ENCODE data around the gene KNDC1. TPM values are rescaled to one million over a fixed set of nuclear protein-coding genes. Genes with fewer than 3 reads are reported as not detected.
A peak's percentile ranks its signal among the peaks of the same experiment; 100 is the strongest.

KNDC1 gene
- total RNA-seq, 4 donors from 2014 or later: 0.42 to 1.7 (median 0.95) TPM

DNA sequence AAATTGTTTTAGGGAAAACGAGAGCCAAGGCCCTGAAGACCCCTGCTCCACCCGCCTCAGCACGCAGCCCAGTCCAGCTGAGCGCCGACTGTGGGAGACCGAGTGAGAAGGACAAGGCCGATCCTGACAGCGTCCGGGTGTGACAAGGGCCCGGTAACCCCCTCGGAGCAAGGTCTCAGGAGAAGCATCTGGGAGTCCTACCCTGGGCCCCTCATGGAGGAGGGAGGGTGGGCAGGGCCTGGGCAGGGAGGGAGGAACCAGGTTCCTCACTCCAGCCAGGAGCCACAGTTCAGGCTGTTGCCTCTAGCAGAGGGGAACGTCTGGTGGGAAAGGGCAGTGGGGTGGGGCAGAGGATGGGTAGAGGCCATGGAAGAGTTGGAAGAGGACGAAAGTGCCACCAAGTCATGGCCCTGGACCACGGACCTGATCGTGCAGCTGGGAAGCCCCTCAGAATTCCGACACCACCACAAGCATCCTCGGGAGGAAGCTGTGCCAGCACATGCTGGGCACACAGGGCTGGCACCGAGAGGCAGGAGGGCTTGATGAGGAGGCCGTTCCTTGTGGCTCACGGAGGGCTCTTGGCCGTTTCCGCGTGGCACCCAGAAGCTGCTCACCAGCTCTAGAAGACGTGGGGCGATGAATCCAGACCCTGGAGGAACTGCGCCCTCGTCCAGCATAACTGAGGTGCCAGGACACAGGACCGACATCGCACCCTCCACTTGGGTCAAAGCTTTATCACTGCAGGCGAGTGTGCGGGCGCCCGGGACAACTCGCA lies 2.2 kb upstream of the KNDC1 start:
- Histone ChIP-seq H3K4me1 (peaks cover 11 to 35% (median 22%) of the 10 kb centered on the region in 4 donors), H3K27ac (replicated peaks in 1 of 4) (no peak overlapping the region), H3K27me3 (peaks cover 0 to 46% (median 6%) of the 10 kb centered on the region in 4 donors), H3K36me3 (no peaks in the 10 kb centered on the region), H3K9me3 (no peaks in the 10 kb centered on the region), H3K4me3 (no peak overlapping the region)
- 74% methylated on average over 31 of the region's 34 CpGs for WGBS
- TF ChIP-seq EP300 (IDR thresholded peaks at IDR 0.05): no peak
- no peak for TF ChIP-seq POLR2A (IDR thresholded peaks at IDR 0.05; ENCODE audit: low read depth)
- TF ChIP-seq, protein P1, sequence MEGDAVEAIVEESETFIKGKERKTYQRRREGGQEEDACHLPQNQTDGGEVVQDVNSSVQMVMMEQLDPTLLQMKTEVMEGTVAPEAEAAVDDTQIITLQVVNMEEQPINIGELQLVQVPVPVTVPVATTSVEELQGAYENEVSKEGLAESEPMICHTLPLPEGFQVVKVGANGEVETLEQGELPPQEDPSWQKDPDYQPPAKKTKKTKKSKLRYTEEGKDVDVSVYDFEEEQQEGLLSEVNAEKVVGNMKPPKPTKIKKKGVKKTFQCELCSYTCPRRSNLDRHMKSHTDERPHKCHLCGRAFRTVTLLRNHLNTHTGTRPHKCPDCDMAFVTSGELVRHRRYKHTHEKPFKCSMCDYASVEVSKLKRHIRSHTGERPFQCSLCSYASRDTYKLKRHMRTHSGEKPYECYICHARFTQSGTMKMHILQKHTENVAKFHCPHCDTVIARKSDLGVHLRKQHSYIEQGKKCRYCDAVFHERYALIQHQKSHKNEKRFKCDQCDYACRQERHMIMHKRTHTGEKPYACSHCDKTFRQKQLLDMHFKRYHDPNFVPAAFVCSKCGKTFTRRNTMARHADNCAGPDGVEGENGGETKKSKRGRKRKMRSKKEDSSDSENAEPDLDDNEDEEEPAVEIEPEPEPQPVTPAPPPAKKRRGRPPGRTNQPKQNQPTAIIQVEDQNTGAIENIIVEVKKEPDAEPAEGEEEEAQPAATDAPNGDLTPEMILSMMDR (IDR thresholded peaks at IDR 0.05): no peak
- no peak for TF ChIP-seq POLR2AphosphoS5 (IDR thresholded peaks at IDR 0.05)
- no peak for DNase-seq (ENCODE audit: extremely low spot score)
- intact Hi-C loops (cut with DNase I): no loop called here

GRCh38 chr10:133158437-133158755 lies 1.6 kb upstream of the KNDC1 start:
- no peak overlapping the region for H3K4me3 ChIP-seq
- H3K36me3 ChIP-seq: no peaks in the 10 kb centered on the region
- H3K9me3 ChIP-seq: no peaks in the 10 kb centered on the region
- TF ChIP-seq POLR2AphosphoS5 (IDR thresholded peaks at IDR 0.05): no peak
- TF ChIP-seq POLR2A (IDR thresholded peaks at IDR 0.05; ENCODE audit: low read depth): no peak
- WGBS: 74% methylated on average over 12 of the region's 12 CpGs
- H3K27ac ChIP-seq (replicated peaks in 1 of 4): no peak overlapping the region
- H3K27me3 ChIP-seq: peaks cover 0 to 51% (median 6%) of the 10 kb centered on the region in 4 donors
- intact Hi-C loops (cut with DNase I): no loop called here
- no peak for DNase-seq (ENCODE audit: extremely low spot score)
- peaks cover 11 to 35% (median 22%) of the 10 kb centered on the region in 4 donors for H3K4me1 ChIP-seq

DNA sequence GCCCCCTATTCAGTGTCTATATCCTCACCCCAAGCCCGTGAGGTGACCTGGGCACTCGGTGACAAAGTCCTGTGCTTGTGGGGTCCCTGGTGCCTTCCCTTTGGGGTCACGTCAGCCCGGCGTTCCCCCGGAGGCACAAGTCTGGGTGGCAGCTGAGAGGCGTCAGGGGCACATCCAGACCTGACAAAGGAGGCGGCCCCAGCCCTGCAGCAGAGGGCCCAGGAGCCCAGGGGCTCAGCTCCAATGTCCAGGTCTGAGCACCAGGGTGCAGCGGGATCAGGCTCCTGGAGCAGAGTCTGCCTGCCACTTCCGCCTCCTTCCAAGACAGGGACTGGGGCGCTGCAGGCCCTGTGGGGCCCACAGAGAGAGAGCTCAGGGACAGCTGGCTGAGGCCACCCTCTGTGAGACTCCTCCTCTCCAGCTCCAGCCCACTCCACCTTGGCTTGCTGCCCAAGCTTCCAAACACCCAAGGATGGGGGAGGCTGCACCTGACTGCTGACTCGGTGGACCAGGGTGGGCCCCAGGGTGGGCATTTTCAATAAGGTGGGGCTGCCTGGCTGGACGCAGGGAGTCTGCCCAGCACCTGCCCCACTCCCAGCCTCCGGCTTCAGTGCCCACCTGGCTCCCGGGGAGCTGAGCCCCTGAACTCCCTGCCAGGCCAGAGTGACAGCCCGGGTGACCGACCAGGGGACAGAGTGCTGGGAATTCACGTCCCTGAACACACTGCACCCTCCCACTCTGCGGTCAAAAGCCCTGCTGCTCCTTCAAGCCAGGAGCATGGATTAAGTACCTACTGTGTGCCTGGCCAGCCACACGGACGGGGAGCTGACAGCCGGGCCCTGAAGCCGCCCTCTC lies 1.0 kb upstream of the KNDC1 start:
- WGBS: 53% methylated on average over 20 of the region's 23 CpGs
- H3K36me3 ChIP-seq: no peaks in the 10 kb centered on the region
- H3K27me3 ChIP-seq: peaks cover 0 to 57% (median 6%) of the 10 kb centered on the region in 4 donors
- H3K9me3 ChIP-seq: no peaks in the 10 kb centered on the region
- TF ChIP-seq POLR2A (IDR thresholded peaks at IDR 0.05; ENCODE audit: low read depth): no peak
- TF ChIP-seq, protein P1 (IDR thresholded peaks at IDR 0.05): no peak
- no peak for TF ChIP-seq POLR2AphosphoS5 (IDR thresholded peaks at IDR 0.05)
- no peak for TF ChIP-seq EP300 (IDR thresholded peaks at IDR 0.05)
- peaks cover 11 to 35% (median 22%) of the 10 kb centered on the region in 4 donors for H3K4me1 ChIP-seq
- no peak overlapping the region for H3K27ac ChIP-seq (replicated peaks in 1 of 4)
- intact Hi-C loops (cut with DNase I): no loop called here
- peak overlapping the region in 1 of 4 donors; percentile 57 for H3K4me3 ChIP-seq
- no peak for DNase-seq (ENCODE audit: extremely low spot score)

DNA sequence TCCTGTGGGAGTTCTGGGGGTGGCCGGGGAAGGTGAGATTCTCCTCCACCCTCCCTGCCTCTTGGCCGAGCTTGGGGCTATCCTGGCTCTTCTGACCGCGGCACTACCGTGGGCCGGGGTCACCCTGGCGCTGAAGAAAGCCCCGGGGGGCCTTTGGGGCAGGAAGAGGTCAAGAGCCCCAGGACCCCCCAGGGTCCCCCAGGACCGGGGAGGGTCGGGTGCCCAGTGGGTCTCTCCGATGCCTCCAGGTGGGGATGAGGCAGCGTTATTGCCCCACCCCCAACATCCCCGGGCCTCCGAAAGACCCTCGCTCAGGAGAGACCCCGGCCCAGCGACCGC lies 439 bp upstream of the KNDC1 start:
- H3K4me1 ChIP-seq: peaks cover 11 to 35% (median 22%) of the 10 kb centered on the region in 4 donors
- peaks cover 0 to 63% (median 6%) of the 10 kb centered on the region in 4 donors for H3K27me3 ChIP-seq
- TF ChIP-seq, protein P1 (IDR thresholded peaks at IDR 0.05): no peak
- no peak for TF ChIP-seq EP300 (IDR thresholded peaks at IDR 0.05)
- no peak for TF ChIP-seq POLR2AphosphoS5 (IDR thresholded peaks at IDR 0.05)
- no peak for TF ChIP-seq POLR2A (IDR thresholded peaks at IDR 0.05; ENCODE audit: low read depth)
- H3K27ac ChIP-seq (replicated peaks in 1 of 4): no peak overlapping the region
- no peak for DNase-seq (ENCODE audit: extremely low spot score)
- intact Hi-C loops (cut with DNase I): no loop called here
- no peaks in the 10 kb centered on the region for H3K9me3 ChIP-seq
- 13% methylated on average over 8 of the region's 18 CpGs for WGBS
- H3K4me3 ChIP-seq: peak overlapping the region; percentile 57 to 67 (median 60)
- H3K36me3 ChIP-seq: no peaks in the 10 kb centered on the region

GRCh38 chr10:133160826-133161471 lies 930 bp downstream of the KNDC1 start:
- DNase-seq (ENCODE audit: extremely low spot score): no peak

More at GRCh38 chr10:133160826-133161471, 930 bp downstream of the KNDC1 start:
- Histone ChIP-seq H3K4me3 (peak overlapping the region; percentile 57 to 67 (median 60)), H3K27ac (replicated peaks in 1 of 4) (no peak overlapping the region), H3K4me1 (peaks cover 11 to 35% (median 22%) of the 10 kb centered on the region in 4 donors), H3K36me3 (no peaks in the 10 kb centered on the region), H3K9me3 (no peaks in the 10 kb centered on the region), H3K27me3 (peaks cover 0 to 77% (median 6%) of the 10 kb centered on the region in 4 donors)
- intact Hi-C loops (cut with DNase I): no loop called here
- 4% methylated on average over 17 of the region's 29 CpGs for WGBS
- no peak for TF ChIP-seq POLR2AphosphoS5 (IDR thresholded peaks at IDR 0.05)
- TF ChIP-seq, protein P1 (IDR thresholded peaks at IDR 0.05): no peak
- TF ChIP-seq POLR2A (IDR thresholded peaks at IDR 0.05; ENCODE audit: low read depth): no peak
- TF ChIP-seq EP300 (IDR thresholded peaks at IDR 0.05): no peak

Measured in esophagus muscularis mucosa (tissue), 4 donors.